Endodermal cell (in vitro differentiated cells): ENCODE measurements around the gene CTTN. TPM values are rescaled to one million over a fixed set of nuclear protein-coding genes. Genes with fewer than 3 reads are reported as not detected.
A peak's percentile ranks its signal among the peaks of the same experiment; 100 is the strongest.
"Not testable (repeated sequence)": the region's sequence is repeated elsewhere in the genome, so short reads cannot be mapped to it uniquely, and the experiment has no call there.

ENCODE experiments used
- DNase-seq: peaks from one replicate; pipeline ENCODE4 v3.0.0-alpha.2; 2017
- H3K27ac ChIP-seq: 2 replicates; pipeline ENCODE4 v1.5.1; 2013; ENCODE audit warnings: mild to moderate bottlenecking, low read depth, low read length, moderate library complexity
- H3K27me3 ChIP-seq: 2 replicates; pipeline ENCODE4 v1.6.1; 2013; ENCODE audit warnings: mild to moderate bottlenecking, low read length, moderate library complexity; ENCODE audit not compliant: insufficient read depth, control insufficient read depth, poor library complexity, severe bottlenecking
- H3K36me3 ChIP-seq: 2 replicates; pipeline ENCODE4 v1.7.0; 2013; ENCODE audit warnings: mild to moderate bottlenecking, low read length, moderate library complexity; ENCODE audit not compliant: control insufficient read depth, insufficient read depth
- H3K4me1 ChIP-seq: one replicate; pipeline ENCODE4 v1.7.0; 2013; ENCODE audit warnings: low read length; ENCODE audit not compliant: control insufficient read depth, insufficient read depth
- H3K4me3 ChIP-seq: 2 replicates; pipeline ENCODE4 v1.5.1; 2013; ENCODE audit warnings: mild to moderate bottlenecking, low read length, moderate library complexity
- H3K9ac ChIP-seq: 2 replicates; pipeline ENCODE4 v1.6.1; 2013; ENCODE audit warnings: mild to moderate bottlenecking, low read length, moderate library complexity; ENCODE audit not compliant: poor library complexity, severe bottlenecking; ENCODE audit errors: extremely low read depth
- H3K9me3 ChIP-seq: 2 replicates; pipeline ENCODE4 v1.6.1; 2013; ENCODE audit warnings: mild to moderate bottlenecking, low read length, moderate library complexity; ENCODE audit not compliant: control insufficient read depth
- H3K27ac Mint-ChIP-seq: 2 replicates; pipeline ENCODE4 v1.8.0; 2020; ENCODE audit warnings: mixed read lengths
- H3K27me3 Mint-ChIP-seq: 2 replicates; pipeline ENCODE4 v1.8.0; 2021; ENCODE audit warnings: mild to moderate bottlenecking, mixed read lengths; ENCODE audit not compliant: insufficient read depth
- H3K36me3 Mint-ChIP-seq: 2 replicates; pipeline ENCODE4 v1.8.0; 2020; ENCODE audit warnings: low read depth, mixed read lengths
- H3K4me1 Mint-ChIP-seq: 2 replicates; pipeline ENCODE4 v1.8.0; 2020; ENCODE audit warnings: mixed read lengths
- H3K4me3 Mint-ChIP-seq: 2 replicates; pipeline ENCODE4 v1.8.0; 2020; ENCODE audit warnings: mild to moderate bottlenecking, moderate library complexity, mixed read lengths
- H3K9me3 Mint-ChIP-seq: 2 replicates; pipeline ENCODE4 v1.8.0; 2020; ENCODE audit warnings: mild to moderate bottlenecking, mixed read lengths
- WGBS, 2 experiments: methylation state at CpG; one replicate each; pipeline versions ENCODE4 v1.1.5 to v1.1.7; 2013; ENCODE audit warnings: missing lambda C conversion rate in 2 of 2, mixed read lengths in 1 of 2; ENCODE audit not compliant: insufficient coverage in 1 of 2, insufficient read length in 1 of 2; 5-methylcytosine and 5-hydroxymethylcytosine counted together
- total RNA-seq, 2 donors: library from RNA; stranded (reverse); fragmentation: NEBNext Ultra II Directional in 1 of 2; extraction: Animal tissue kit (Norgen Biotek cat#: 25700) in 1 of 2; gene quantifications; 2 replicates in 1 of 2; 3 replicates in 1 of 2; pipeline ENCODE4 v1.2.1, GENCODE V29; 2021
- TF ChIP-seq, protein P1 (sequence below): fragments of 200-600 bp; sonication (generic); conservative IDR thresholded peaks from 2 replicates; pipeline ENCODE4 v1.5.0; 2021; ENCODE audit warnings: antibody characterized with exemption, mild to moderate bottlenecking

Gene CTTN
- total RNA-seq, 2 donors from 2014 or later = 282 to 283 TPM

DNA sequence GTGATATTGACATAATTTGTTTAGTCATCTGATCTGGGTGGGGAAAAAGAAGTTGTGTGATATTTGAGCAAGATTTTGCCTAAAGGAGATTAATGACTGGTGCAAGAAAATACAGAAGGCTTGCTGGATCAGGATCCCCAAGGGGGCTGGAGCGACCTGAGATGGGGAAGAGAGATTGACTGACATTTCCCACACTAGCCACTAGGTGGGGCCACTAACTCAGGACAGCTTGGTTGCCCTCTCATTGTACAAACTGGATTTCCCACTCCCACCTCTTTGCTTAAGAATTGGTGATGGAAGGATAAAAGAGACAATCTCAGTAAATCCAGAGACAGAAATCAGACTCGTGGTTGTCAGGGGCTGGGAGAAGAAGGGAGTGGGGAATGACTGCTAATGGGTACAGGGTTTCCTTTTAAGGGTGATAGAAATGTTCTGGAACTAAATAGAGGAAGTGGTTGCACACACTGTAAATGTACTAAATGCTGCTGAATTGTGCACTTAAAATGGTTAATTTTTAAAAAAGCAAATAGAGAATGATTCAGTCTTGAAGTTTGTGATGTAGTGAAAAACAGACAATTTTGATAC is 50.7 kb downstream of the CTTN start:
- H3K27me3 Mint-ChIP-seq = no peaks in the 10 kb centered on the region
- TF ChIP-seq, protein P1, sequence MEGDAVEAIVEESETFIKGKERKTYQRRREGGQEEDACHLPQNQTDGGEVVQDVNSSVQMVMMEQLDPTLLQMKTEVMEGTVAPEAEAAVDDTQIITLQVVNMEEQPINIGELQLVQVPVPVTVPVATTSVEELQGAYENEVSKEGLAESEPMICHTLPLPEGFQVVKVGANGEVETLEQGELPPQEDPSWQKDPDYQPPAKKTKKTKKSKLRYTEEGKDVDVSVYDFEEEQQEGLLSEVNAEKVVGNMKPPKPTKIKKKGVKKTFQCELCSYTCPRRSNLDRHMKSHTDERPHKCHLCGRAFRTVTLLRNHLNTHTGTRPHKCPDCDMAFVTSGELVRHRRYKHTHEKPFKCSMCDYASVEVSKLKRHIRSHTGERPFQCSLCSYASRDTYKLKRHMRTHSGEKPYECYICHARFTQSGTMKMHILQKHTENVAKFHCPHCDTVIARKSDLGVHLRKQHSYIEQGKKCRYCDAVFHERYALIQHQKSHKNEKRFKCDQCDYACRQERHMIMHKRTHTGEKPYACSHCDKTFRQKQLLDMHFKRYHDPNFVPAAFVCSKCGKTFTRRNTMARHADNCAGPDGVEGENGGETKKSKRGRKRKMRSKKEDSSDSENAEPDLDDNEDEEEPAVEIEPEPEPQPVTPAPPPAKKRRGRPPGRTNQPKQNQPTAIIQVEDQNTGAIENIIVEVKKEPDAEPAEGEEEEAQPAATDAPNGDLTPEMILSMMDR = peak; percentile 84
- peak; percentile 76 for DNase-seq
- H3K9me3 Mint-ChIP-seq = peaks cover 38% of the 10 kb centered on the region
- no peak overlapping the region for H3K9ac ChIP-seq
- H3K27me3 ChIP-seq = no peaks in the 10 kb centered on the region
- H3K27ac ChIP-seq = no peak overlapping the region
- no peak overlapping the region for H3K27ac Mint-ChIP-seq
- WGBS, 2 experiments = 82 to 88% methylated on average over 2 of the region's 2 CpGs
- no peaks in the 10 kb centered on the region for H3K4me1 ChIP-seq
- H3K9me3 ChIP-seq = peaks cover 20% of the 10 kb centered on the region
- H3K4me3 Mint-ChIP-seq = no peak overlapping the region
- peaks cover under 1% of the 10 kb centered on the region for H3K4me1 Mint-ChIP-seq
- H3K36me3 Mint-ChIP-seq = peaks cover 5% of the 10 kb centered on the region
- no peaks in the 10 kb centered on the region for H3K36me3 ChIP-seq
- H3K4me3 ChIP-seq = no peak overlapping the region

DNA sequence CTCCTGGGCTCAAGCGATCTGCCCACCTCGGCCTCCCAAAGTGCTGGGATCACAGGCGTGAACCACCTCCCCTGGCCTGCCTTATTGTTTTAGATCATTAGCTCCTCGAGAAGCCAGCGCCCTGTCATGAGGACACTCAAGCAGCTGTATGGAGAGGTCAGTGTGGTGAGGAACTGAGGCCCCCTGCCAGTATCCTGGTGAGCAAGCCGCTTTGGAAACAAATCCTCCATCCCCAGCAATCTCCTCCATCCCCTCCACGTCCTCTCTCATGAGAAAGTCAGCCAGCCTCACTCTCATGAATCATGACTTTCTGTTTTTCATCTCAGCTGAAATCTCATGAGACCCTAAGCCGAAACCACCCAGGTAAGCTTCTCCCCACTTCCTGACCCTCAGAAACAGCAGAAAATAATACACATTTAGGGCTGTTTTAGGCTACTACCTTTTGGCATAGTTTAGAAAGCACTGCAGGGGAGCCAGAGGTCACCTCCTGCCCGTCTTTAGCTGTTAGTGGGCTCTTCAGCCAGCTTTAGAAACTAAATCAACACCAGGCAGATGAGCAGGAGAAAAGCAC is 56.0 kb downstream of the CTTN start:
- H3K27ac Mint-ChIP-seq = no peak overlapping the region
- H3K27me3 ChIP-seq = no peaks in the 10 kb centered on the region
- peaks cover 26% of the 10 kb centered on the region for H3K9me3 Mint-ChIP-seq
- H3K27me3 Mint-ChIP-seq = no peaks in the 10 kb centered on the region
- H3K27ac ChIP-seq = no peak overlapping the region
- TF ChIP-seq, protein P1 = no peak
- H3K4me3 Mint-ChIP-seq = no peak overlapping the region
- WGBS, 2 experiments = 80 to 87% methylated on average over 5 to 9 of the region's 9 CpGs
- peaks cover 7% of the 10 kb centered on the region for H3K4me1 Mint-ChIP-seq
- no peak overlapping the region for H3K9ac ChIP-seq
- peak; percentile 42 for DNase-seq
- no peaks in the 10 kb centered on the region for H3K4me1 ChIP-seq
- peaks cover 2% of the 10 kb centered on the region for H3K36me3 Mint-ChIP-seq
- no peaks in the 10 kb centered on the region for H3K36me3 ChIP-seq
- H3K4me3 ChIP-seq = no peak overlapping the region
- peaks cover 9% of the 10 kb centered on the region for H3K9me3 ChIP-seq

DNA sequence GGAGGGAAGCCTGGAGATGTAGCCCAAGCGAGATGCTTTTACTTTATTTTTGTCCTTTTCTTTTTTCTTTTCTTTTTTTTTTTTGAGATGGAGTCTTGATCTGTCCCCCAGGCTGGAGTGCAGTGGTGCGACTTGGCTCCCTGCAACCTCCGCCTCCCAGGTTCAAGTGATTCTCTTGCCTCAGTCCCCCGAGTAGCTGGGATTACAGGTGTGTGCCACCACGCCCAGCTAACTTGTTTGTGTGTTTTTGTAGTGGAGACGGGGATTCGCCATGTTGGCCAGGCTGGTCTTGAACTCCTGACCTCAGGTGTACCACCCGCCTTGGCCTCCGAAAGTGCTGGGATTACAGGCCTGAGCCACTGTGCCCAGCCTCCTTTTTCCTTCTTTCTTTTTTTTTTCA is 56.5 kb downstream of the CTTN start:
- peaks cover 20% of the 10 kb centered on the region for H3K9me3 Mint-ChIP-seq
- not testable (repeated sequence) for H3K27ac Mint-ChIP-seq
- 80 to 85% methylated on average over 1 to 9 of the region's 9 CpGs for WGBS, 2 experiments

More for the DNA sequence above, 56.5 kb downstream of the CTTN start:
- not testable (repeated sequence) for DNase-seq, H3K27me3 ChIP-seq, H3K27ac ChIP-seq, H3K36me3 ChIP-seq, H3K9ac ChIP-seq, H3K36me3 Mint-ChIP-seq, H3K4me3 Mint-ChIP-seq, H3K4me1 Mint-ChIP-seq, H3K4me3 ChIP-seq, H3K4me1 ChIP-seq, H3K27me3 Mint-ChIP-seq, H3K9me3 ChIP-seq
